H1 (cell line): ENCODE measurements around the gene SBK2. TPM values are rescaled to one million over a fixed set of nuclear protein-coding genes. Genes with fewer than 3 reads are reported as not detected.
A peak's percentile ranks its signal among the peaks of the same experiment; 100 is the strongest.

Experiments
- ASH2L ChIP-seq: fragments of 200-600, 300-600 bp; sonication (generic); IDR thresholded peaks from one replicate; pipeline ENCODE4 v1.7.1; 2017; ENCODE audit warnings: low read length
- BACH1 ChIP-seq: IDR thresholded peaks from 2 replicates; pipeline ENCODE4 v1.6.1; 2012; ENCODE audit warnings: low read length, improper control_type of control experiment
- CBX5 ChIP-seq: fragments of 300-800, 300-1000 bp; sonication (generic); IDR thresholded peaks from 2 replicates; pipeline ENCODE4 v1.7.1; 2016; ENCODE audit warnings: antibody characterized with exemption, low read length, low read depth
- CBX8 ChIP-seq: fragments of 300-800, 300-1000 bp; sonication (generic); IDR thresholded peaks from 2 replicates; pipeline ENCODE4 v1.7.1; 2016; ENCODE audit warnings: low read depth, low read length, borderline replicate concordance
- EZH2 ChIP-seq: fragments of 200-600 bp; sonication (generic); IDR thresholded peaks from 2 replicates; pipeline ENCODE4 v1.7.1; 2012; ENCODE audit warnings: low read depth, mild to moderate bottlenecking, moderate library complexity, low read length, inconsistent platforms; ENCODE audit not compliant: severe bottlenecking
- JUND ChIP-seq: IDR thresholded peaks from 2 replicates; pipeline ENCODE4 v1.6.1; 2011; ENCODE audit warnings: mild to moderate bottlenecking, improper control_type of control experiment, low read length
- NRF1 ChIP-seq: IDR thresholded peaks from 2 replicates; pipeline ENCODE4 v1.6.1; 2011; ENCODE audit warnings: mild to moderate bottlenecking, low read depth, low read length, improper control_type of control experiment
- POU5F1 ChIP-seq: IDR thresholded peaks from 2 replicates; pipeline ENCODE4 v1.6.1; 2011; ENCODE audit warnings: low read depth, mild to moderate bottlenecking, low read length, moderate library complexity
- RFX5 ChIP-seq: IDR thresholded peaks from 2 replicates; pipeline ENCODE4 v1.6.1; 2011; ENCODE audit warnings: low read depth, low read length, improper control_type of control experiment, borderline replicate concordance
- SUZ12 ChIP-seq: fragments of 200-600 bp; sonication (generic); IDR thresholded peaks from 2 replicates; pipeline ENCODE4 v1.6.1; 2012; ENCODE audit warnings: mild to moderate bottlenecking, inconsistent platforms, low read length, moderate library complexity, mixed read lengths
- TAF7 ChIP-seq: optimal IDR thresholded peaks from 2 replicates; pipeline ENCODE3; 2011; ENCODE audit warnings: low read depth, mild to moderate bottlenecking, inconsistent platforms, low read length, moderate library complexity, borderline replicate concordance
- ZNF274 ChIP-seq: IDR thresholded peaks from 2 replicates; pipeline ENCODE4 v1.7.0; 2012; ENCODE audit warnings: low read length, borderline replicate concordance; ENCODE audit errors: extremely low read depth
- polyA plus RNA-seq, 7 experiments: library from polyadenylated mRNA; depleted of rRNA in 3 of 7; stranded (reverse) in 5 of 7; unstranded in 2 of 7; fragments of >200 nt in 5 of 7; fragments of 200-250 nt in 2 of 7; gene quantifications; 1 replicate in 5 of 7; 2 replicates in 1 of 7; 4 replicates in 1 of 7; pipeline versions ENCODE4 v1.2.1 to v1.2.3, GENCODE V29; 2011 to 2013; ENCODE audit warnings: missing spikeins in 2 of 7, mixed read lengths in 2 of 7
- total RNA-seq: library from RNA; stranded (reverse); fragmentation: NEBNext Ultra II Directional; extraction: Animal tissue kit (Norgen Biotek cat#: 25700); gene quantifications from 2 replicates; pipeline ENCODE4 v1.2.1, GENCODE V29; 2021
- TF ChIP-seq, protein P1 (sequence below): IDR thresholded peaks from 2 replicates; pipeline ENCODE4 v1.6.1; 2011; ENCODE audit warnings: low read length, improper control_type of control experiment
- TF ChIP-seq, protein P2 (sequence below): IDR thresholded peaks from 2 replicates; pipeline ENCODE4 v1.6.1; 2012; ENCODE audit warnings: inconsistent platforms
- TF ChIP-seq, protein P3 (sequence below): IDR thresholded peaks from 2 replicates; pipeline ENCODE4 v1.6.1; 2012; ENCODE audit warnings: low read length, inconsistent platforms
- TF ChIP-seq, protein P4 (sequence below): IDR thresholded peaks from 2 replicates; pipeline ENCODE4 v1.6.1; 2012; ENCODE audit warnings: inconsistent platforms

Gene SBK2
- total and polyA plus RNA-seq, 2 of the 8 experiments (the other 6 are each of a cell fraction or from before 2014, with no cell fraction given) = 3.2 to 4.1 TPM

- TF ChIP-seq, protein P1, sequence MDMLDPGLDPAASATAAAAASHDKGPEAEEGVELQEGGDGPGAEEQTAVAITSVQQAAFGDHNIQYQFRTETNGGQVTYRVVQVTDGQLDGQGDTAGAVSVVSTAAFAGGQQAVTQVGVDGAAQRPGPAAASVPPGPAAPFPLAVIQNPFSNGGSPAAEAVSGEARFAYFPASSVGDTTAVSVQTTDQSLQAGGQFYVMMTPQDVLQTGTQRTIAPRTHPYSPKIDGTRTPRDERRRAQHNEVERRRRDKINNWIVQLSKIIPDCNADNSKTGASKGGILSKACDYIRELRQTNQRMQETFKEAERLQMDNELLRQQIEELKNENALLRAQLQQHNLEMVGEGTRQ = peak; percentile 40; the same call in 1 of the 2 replicates
- TF ChIP-seq JUND (0 out of 2 replicates have a peak, but pooled peaks have one; percentile 4), ASH2L (peak; percentile 40), EZH2 (no peak), ZNF274 (no peak), RFX5 (peak; percentile 96), NRF1 (peak; percentile 84), CBX8 (no peak), TAF7 (no peak), POU5F1 (no peak), BACH1 (no peak), CBX5 (no peak), SUZ12 (no peak)
- TF ChIP-seq, protein P2, sequence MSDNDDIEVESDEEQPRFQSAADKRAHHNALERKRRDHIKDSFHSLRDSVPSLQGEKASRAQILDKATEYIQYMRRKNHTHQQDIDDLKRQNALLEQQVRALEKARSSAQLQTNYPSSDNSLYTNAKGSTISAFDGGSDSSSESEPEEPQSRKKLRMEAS = peak; percentile 99
- TF ChIP-seq, protein P3, sequence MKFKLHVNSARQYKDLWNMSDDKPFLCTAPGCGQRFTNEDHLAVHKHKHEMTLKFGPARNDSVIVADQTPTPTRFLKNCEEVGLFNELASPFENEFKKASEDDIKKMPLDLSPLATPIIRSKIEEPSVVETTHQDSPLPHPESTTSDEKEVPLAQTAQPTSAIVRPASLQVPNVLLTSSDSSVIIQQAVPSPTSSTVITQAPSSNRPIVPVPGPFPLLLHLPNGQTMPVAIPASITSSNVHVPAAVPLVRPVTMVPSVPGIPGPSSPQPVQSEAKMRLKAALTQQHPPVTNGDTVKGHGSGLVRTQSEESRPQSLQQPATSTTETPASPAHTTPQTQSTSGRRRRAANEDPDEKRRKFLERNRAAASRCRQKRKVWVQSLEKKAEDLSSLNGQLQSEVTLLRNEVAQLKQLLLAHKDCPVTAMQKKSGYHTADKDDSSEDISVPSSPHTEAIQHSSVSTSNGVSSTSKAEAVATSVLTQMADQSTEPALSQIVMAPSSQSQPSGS = no peak
- TF ChIP-seq, protein P4, sequence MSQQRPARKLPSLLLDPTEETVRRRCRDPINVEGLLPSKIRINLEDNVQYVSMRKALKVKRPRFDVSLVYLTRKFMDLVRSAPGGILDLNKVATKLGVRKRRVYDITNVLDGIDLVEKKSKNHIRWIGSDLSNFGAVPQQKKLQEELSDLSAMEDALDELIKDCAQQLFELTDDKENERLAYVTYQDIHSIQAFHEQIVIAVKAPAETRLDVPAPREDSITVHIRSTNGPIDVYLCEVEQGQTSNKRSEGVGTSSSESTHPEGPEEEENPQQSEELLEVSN = peak; percentile 100
These were observed 33.3 kb downstream of the SBK2 start (continued) for GRCh38 chr19:55503502-55504251.
